SJCRH30 (cell line): ENCODE results near the gene BPIFB2. TPM values are rescaled to one million over a fixed set of nuclear protein-coding genes. Genes with fewer than 3 reads are reported as not detected.

Experiments used
- DNase-seq, 2 experiments: peaks; one replicate each; pipeline ENCODE4 v3.0.0-alpha.2; 2015 to 2020
- H3K27ac ChIP-seq: fragments of 250-450 bp; sonication (Bioruptor Pico); 2 replicates; pipeline ENCODE4 v1.5.1; 2020; ENCODE audit warnings: mild to moderate bottlenecking, moderate library complexity
- H3K27me3 ChIP-seq: fragments of 250-450 bp; sonication (Bioruptor Pico); 2 replicates; pipeline ENCODE4 v1.5.1; 2020; ENCODE audit warnings: mild to moderate bottlenecking, moderate library complexity
- H3K36me3 ChIP-seq: fragments of 250-450 bp; sonication (Bioruptor Pico); 2 replicates; pipeline ENCODE4 v1.5.1; 2020; ENCODE audit warnings: mild to moderate bottlenecking, moderate library complexity
- H3K4me1 ChIP-seq: fragments of 250-450 bp; sonication (Bioruptor Pico); 2 replicates; pipeline ENCODE4 v1.5.1; 2020; ENCODE audit warnings: mild to moderate bottlenecking, moderate library complexity
- H3K4me3 ChIP-seq: fragments of 250-450 bp; sonication (Bioruptor Pico); 2 replicates; pipeline ENCODE4 v1.5.1; 2020; ENCODE audit warnings: mild to moderate bottlenecking, moderate library complexity
- H3K9me3 ChIP-seq: fragments of 250-450 bp; sonication (Bioruptor Pico); replicated peaks from 2 replicates; pipeline ENCODE4 v1.5.1; 2020; ENCODE audit warnings: mild to moderate bottlenecking, moderate library complexity
- total RNA-seq: library from RNA; depleted of rRNA; stranded (reverse); fragments of >200 nt; shearing (Covaris generic); gene quantifications from 2 replicates; pipeline ENCODE4 v1.2.3, GENCODE V29; 2014

Gene BPIFB2
- total RNA-seq, 1 experiment from 2014 or later, result not detected

GRCh38 chr20:32986331-32986966 is 21.1 kb upstream of the BPIFB2 start:
- no peak overlapping the region for H3K27ac ChIP-seq
- no peak for DNase-seq
- no peak overlapping the region for H3K4me3 ChIP-seq
- H3K9me3 ChIP-seq, result no peaks in the 10 kb centered on the region; the same call in 1 of the 2 replicates
- H3K27me3 ChIP-seq, result no peaks in the 10 kb centered on the region
- peaks cover 20% of the 10 kb centered on the region for H3K4me1 ChIP-seq
- H3K36me3 ChIP-seq, result no peaks in the 10 kb centered on the region

GRCh38 chr20:32987044-32987825 is 20.3 kb upstream of the BPIFB2 start:
- peaks cover 13% of the 10 kb centered on the region for H3K4me1 ChIP-seq
- no peak overlapping the region for H3K4me3 ChIP-seq
- no peaks in the 10 kb centered on the region for H3K9me3 ChIP-seq
- H3K27me3 ChIP-seq, result no peaks in the 10 kb centered on the region
- DNase-seq, result no peak
- no peak overlapping the region for H3K27ac ChIP-seq
- no peaks in the 10 kb centered on the region for H3K36me3 ChIP-seq

GRCh38 chr20:32988008-32988407 is 19.5 kb upstream of the BPIFB2 start:
- Histone ChIP-seq H3K4me3 (no peak overlapping the region), H3K4me1 (peaks cover 5% of the 10 kb centered on the region), H3K27me3 (no peaks in the 10 kb centered on the region), H3K9me3 (no peaks in the 10 kb centered on the region), H3K36me3 (no peaks in the 10 kb centered on the region), H3K27ac (no peak overlapping the region)
- no peak for DNase-seq

- H3K4me1 ChIP-seq, result no peaks in the 10 kb centered on the region
- no peaks in the 10 kb centered on the region for H3K27me3 ChIP-seq
- no peaks in the 10 kb centered on the region for H3K36me3 ChIP-seq
- no peak for DNase-seq
- H3K4me3 ChIP-seq, result no peak overlapping the region
- H3K9me3 ChIP-seq, result no peaks in the 10 kb centered on the region
- no peak overlapping the region for H3K27ac ChIP-seq
Measured at GRCh38 chr20:32989507-32990283, 17.8 kb upstream of the BPIFB2 start.

- H3K27ac ChIP-seq, result no peak overlapping the region
- H3K27me3 ChIP-seq, result no peaks in the 10 kb centered on the region
- peaks cover 6% of the 10 kb centered on the region; the same call in 1 of the 2 replicates for H3K9me3 ChIP-seq
- no peak overlapping the region for H3K4me3 ChIP-seq
- DNase-seq, result no peak
- no peaks in the 10 kb centered on the region for H3K4me1 ChIP-seq
- H3K36me3 ChIP-seq, result no peaks in the 10 kb centered on the region
Measured at GRCh38 chr20:32990426-32990825, 17.1 kb upstream of the BPIFB2 start.

GRCh38 chr20:32991383-32991782 is 16.1 kb upstream of the BPIFB2 start:
- H3K27ac ChIP-seq, result no peak overlapping the region
- no peaks in the 10 kb centered on the region for H3K36me3 ChIP-seq
- no peak overlapping the region for H3K4me3 ChIP-seq
- no peaks in the 10 kb centered on the region for H3K4me1 ChIP-seq
- H3K27me3 ChIP-seq, result no peaks in the 10 kb centered on the region
- DNase-seq, result no peak
- peaks cover 6% of the 10 kb centered on the region; the same call in 1 of the 2 replicates for H3K9me3 ChIP-seq

GRCh38 chr20:32991792-32992641 is 15.5 kb upstream of the BPIFB2 start:
- peaks cover 6% of the 10 kb centered on the region; the same call in 1 of the 2 replicates for H3K9me3 ChIP-seq
- no peaks in the 10 kb centered on the region for H3K36me3 ChIP-seq
- no peak overlapping the region for H3K4me3 ChIP-seq
- DNase-seq, result no peak
- no peaks in the 10 kb centered on the region for H3K27me3 ChIP-seq
- H3K27ac ChIP-seq, result no peak overlapping the region
- H3K4me1 ChIP-seq, result no peaks in the 10 kb centered on the region

GRCh38 chr20:32993496-32994050 is 13.9 kb upstream of the BPIFB2 start:
- Histone ChIP-seq H3K36me3 (no peaks in the 10 kb centered on the region), H3K4me3 (no peak overlapping the region), H3K9me3 (peaks cover 6% of the 10 kb centered on the region; the same call in 1 of the 2 replicates), H3K27ac (no peak overlapping the region), H3K4me1 (no peaks in the 10 kb centered on the region), H3K27me3 (no peaks in the 10 kb centered on the region)
- no peak for DNase-seq

- no peak for DNase-seq
- Histone ChIP-seq H3K4me1 (no peaks in the 10 kb centered on the region), H3K4me3 (no peak overlapping the region), H3K27ac (no peak overlapping the region), H3K27me3 (no peaks in the 10 kb centered on the region), H3K36me3 (no peaks in the 10 kb centered on the region), H3K9me3 (peaks cover 6% of the 10 kb centered on the region; the same call in 1 of the 2 replicates)
Measured at GRCh38 chr20:32995802-32996201, 11.7 kb upstream of the BPIFB2 start.

GRCh38 chr20:32997431-32997830 is 10.1 kb upstream of the BPIFB2 start:
- no peak for DNase-seq
- Histone ChIP-seq H3K36me3 (no peaks in the 10 kb centered on the region), H3K9me3 (peaks cover 6% of the 10 kb centered on the region; the same call in 1 of the 2 replicates), H3K27ac (no peak overlapping the region), H3K27me3 (no peaks in the 10 kb centered on the region), H3K4me3 (no peak overlapping the region), H3K4me1 (no peaks in the 10 kb centered on the region)

- Histone ChIP-seq H3K9me3 (peaks cover 6% of the 10 kb centered on the region; the same call in 1 of the 2 replicates), H3K4me3 (no peak overlapping the region), H3K4me1 (no peaks in the 10 kb centered on the region), H3K27me3 (no peaks in the 10 kb centered on the region), H3K36me3 (no peaks in the 10 kb centered on the region), H3K27ac (no peak overlapping the region)
- DNase-seq, result no peak
Measured at GRCh38 chr20:32999603-33000250, 7.8 kb upstream of the BPIFB2 start.

- no peak overlapping the region for H3K4me3 ChIP-seq
- DNase-seq, result no peak
- H3K36me3 ChIP-seq, result no peaks in the 10 kb centered on the region
- H3K4me1 ChIP-seq, result no peaks in the 10 kb centered on the region
- H3K9me3 ChIP-seq, result no peaks in the 10 kb centered on the region
- H3K27ac ChIP-seq, result no peak overlapping the region
- no peaks in the 10 kb centered on the region for H3K27me3 ChIP-seq
Measured at GRCh38 chr20:33000802-33001466, 6.6 kb upstream of the BPIFB2 start.

- no peak overlapping the region for H3K4me3 ChIP-seq
- H3K4me1 ChIP-seq, result no peaks in the 10 kb centered on the region
- no peak overlapping the region for H3K27ac ChIP-seq
- no peaks in the 10 kb centered on the region for H3K27me3 ChIP-seq
- H3K9me3 ChIP-seq, result no peaks in the 10 kb centered on the region
- DNase-seq, result no peak
- H3K36me3 ChIP-seq, result no peaks in the 10 kb centered on the region
Measured at GRCh38 chr20:33002087-33002808, 5.3 kb upstream of the BPIFB2 start.
